Esophagus mucosa (tissue), 1 donor: Measurements from ENCODE around the gene GANAB. TPM values are rescaled to one million over a fixed set of nuclear protein-coding genes. Genes with fewer than 3 reads are reported as not detected.
A peak's percentile ranks its signal among the peaks of the same experiment; 100 is the strongest.
"Not testable (repeated sequence)": the region's sequence is repeated elsewhere in the genome, so short reads cannot be mapped to it uniquely, and the experiment has no call there.

ENCODE experiments used
- ATAC-seq: fragments of 200-7000 bp; cut with Tn5 transposase; one replicate; pipeline ENCODE4 v1.9.1; 2020
- total RNA-seq: library from RNA; stranded (reverse); gene quantifications from one replicate; pipeline ENCODE4 v1.2.4, GENCODE V29; 2023
- donor health status: DM: yes; HTN: yes; CAD: no.

The GANAB gene
- total RNA-seq: 175 TPM

- ATAC-seq: peak; percentile 98
Measured at GRCh38 chr11:62645946-62646824, at the start of gene GANAB. Gene GANAB, minus strand, starts transcription at chr11:62646613. Its CDS starts 14 bp downstream, at chr11:62646599.

- ATAC-seq: peak; percentile 69
Measured at GRCh38 chr11:62694455-62695167, 48.2 kb upstream of the GANAB start.

- not testable (repeated sequence) for ATAC-seq
Measured at GRCh38 chr11:62693624-62694023, 47.2 kb upstream of the GANAB start.

GRCh38 chr11:62689421-62690183 lies 43.2 kb upstream of the GANAB start, which contains the start of gene LRRN4CL:
Gene LRRN4CL, minus strand, starts transcription at chr11:62689530. Its CDS starts 1,022 bp downstream, at chr11:62688508.
- peak; percentile 68 for ATAC-seq

GRCh38 chr11:62688491-62688890 lies 42.1 kb upstream of the GANAB start:
- no peak for ATAC-seq

- ATAC-seq: peak; percentile 6
Measured at GRCh38 chr11:62687508-62688396, 41.3 kb upstream of the GANAB start.

GRCh38 chr11:62682518-62682917 lies 36.1 kb upstream of the GANAB start:
- no peak for ATAC-seq

- peak; percentile 77 for ATAC-seq
Measured at GRCh38 chr11:62680825-62681240, 34.4 kb upstream of the GANAB start.

GRCh38 chr11:62678770-62679696 lies 32.6 kb upstream of the GANAB start, which contains the start of gene UBXN1:
Gene UBXN1, minus strand, starts transcription at chr11:62679073. Its CDS starts 150 bp downstream, at chr11:62678923.
- ATAC-seq: peak; percentile 84

GRCh38 chr11:62678433-62678769 lies 32.0 kb upstream of the GANAB start:
- ATAC-seq: no peak

- no peak for ATAC-seq
Measured at GRCh38 chr11:62677714-62678113, 31.3 kb upstream of the GANAB start.

GRCh38 chr11:62677156-62677555 lies 30.7 kb upstream of the GANAB start:
- no peak for ATAC-seq

GRCh38 chr11:62676698-62677097 lies 30.3 kb upstream of the GANAB start:
- no peak for ATAC-seq

GRCh38 chr11:62675415-62675814 lies 29.0 kb upstream of the GANAB start:
- ATAC-seq: not testable (repeated sequence)

- peak; percentile 43 for ATAC-seq
Measured at GRCh38 chr11:62673196-62673525, 26.7 kb upstream of the GANAB start.

- ATAC-seq: peak; percentile 75
Measured at GRCh38 chr11:62671608-62672389, 25.4 kb upstream of the GANAB start, which contains the start of the genes LBHD1 and UQCC3. Gene LBHD1, minus strand, starts transcription at chr11:62672267. Its CDS starts 2,236 bp downstream, at chr11:62670031. Gene UQCC3, plus strand, starts transcription at chr11:62671673. Its CDS starts 73 bp downstream, at chr11:62671746.

- peak; percentile 32 for ATAC-seq
Measured at GRCh38 chr11:62671236-62671607, 24.8 kb upstream of the GANAB start.

GRCh38 chr11:62669420-62670161 lies 23.2 kb upstream of the GANAB start:
- ATAC-seq: no peak

- no peak for ATAC-seq
Measured at GRCh38 chr11:62667460-62667859, 21.0 kb upstream of the GANAB start.
